GM06990 (cell line): ENCODE measurements around the gene ARSG.

Experiments
- DNase-seq: peaks from one replicate; pipeline ENCODE4 v3.0.0-alpha.2; 2011; ENCODE audit not compliant: insufficient read length; ENCODE audit errors: extremely low read depth
- H3K27me3 ChIP-seq: replicated peaks from 2 replicates; pipeline ENCODE4 v1.6.0; 2011; ENCODE audit warnings: low read length; ENCODE audit not compliant: control insufficient read depth, insufficient read depth
- H3K36me3 ChIP-seq: 2 replicates; pipeline ENCODE4 v1.5.1; 2011; ENCODE audit warnings: low read length; ENCODE audit not compliant: control insufficient read depth, insufficient read depth
- H3K4me3 ChIP-seq: replicated peaks from 2 replicates; pipeline ENCODE4 v1.5.1; 2011; ENCODE audit warnings: low read depth, mild to moderate bottlenecking, control low read depth, low read length
- CTCF ChIP-seq: IDR thresholded peaks from 2 replicates; pipeline ENCODE4 v1.5.1; 2011; ENCODE audit warnings: low read length, control low read depth, mild to moderate bottlenecking, inconsistent platforms; ENCODE audit not compliant: insufficient read depth, poor library complexity, severe bottlenecking

Gene ARSG

GRCh38 chr17:68468334-68468733, 177.0 kb downstream of the ARSG start:
- DNase-seq: no peak
- Histone ChIP-seq H3K27me3 (no peaks in the 10 kb centered on the region), H3K36me3 (no peaks in the 10 kb centered on the region), H3K4me3 (no peak overlapping the region)
- TF ChIP-seq CTCF: no peak

- TF ChIP-seq CTCF: no peak
- no peaks in the 10 kb centered on the region for H3K36me3 ChIP-seq
- no peaks in the 10 kb centered on the region for H3K27me3 ChIP-seq
- H3K4me3 ChIP-seq: no peak overlapping the region
- no peak for DNase-seq
Measured at GRCh38 chr17:68468788-68469187, 177.5 kb downstream of the ARSG start.
